HFF-Myc (cell line): ENCODE data around the gene MTMR2.

Source experiments
- DNase-seq: peaks from one replicate; pipeline ENCODE4 v3.0.0-alpha.2; 2011; ENCODE audit warnings: low read depth; ENCODE audit errors: extremely low read depth
- H3K4me3 ChIP-seq: replicated peaks from 2 replicates; pipeline ENCODE4 v1.5.1; 2011; ENCODE audit warnings: low read depth, mild to moderate bottlenecking, control low read depth, low read length
- TF ChIP-seq, protein P1 (sequence below): IDR thresholded peaks from 2 replicates; pipeline ENCODE4 v1.5.1; 2012; ENCODE audit warnings: mild to moderate bottlenecking, low read depth, low read length, control low read depth; ENCODE audit errors: missing control alignments

The MTMR2 gene

DNA sequence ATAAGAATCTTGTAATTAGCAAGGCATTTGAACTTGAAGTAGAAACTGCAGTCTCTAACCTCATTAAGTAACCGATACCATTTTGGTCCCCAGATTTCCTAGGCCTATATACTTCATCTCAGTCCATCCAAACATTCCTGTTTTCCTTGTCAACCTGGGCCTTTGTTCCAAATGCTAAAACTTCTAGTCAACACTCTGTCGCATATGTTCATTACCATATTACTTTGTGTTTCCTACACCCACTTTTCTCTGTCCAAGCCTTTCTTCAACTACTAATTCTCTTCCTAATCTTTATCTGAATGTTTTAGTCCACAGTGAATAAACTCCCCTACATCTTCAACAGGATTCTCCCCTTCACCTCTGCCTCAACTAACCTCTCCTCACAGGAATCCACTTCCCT is 31.4 kb downstream of the MTMR2 start:
- no peak for DNase-seq
- no peak overlapping the region for H3K4me3 ChIP-seq
- TF ChIP-seq, protein P1, sequence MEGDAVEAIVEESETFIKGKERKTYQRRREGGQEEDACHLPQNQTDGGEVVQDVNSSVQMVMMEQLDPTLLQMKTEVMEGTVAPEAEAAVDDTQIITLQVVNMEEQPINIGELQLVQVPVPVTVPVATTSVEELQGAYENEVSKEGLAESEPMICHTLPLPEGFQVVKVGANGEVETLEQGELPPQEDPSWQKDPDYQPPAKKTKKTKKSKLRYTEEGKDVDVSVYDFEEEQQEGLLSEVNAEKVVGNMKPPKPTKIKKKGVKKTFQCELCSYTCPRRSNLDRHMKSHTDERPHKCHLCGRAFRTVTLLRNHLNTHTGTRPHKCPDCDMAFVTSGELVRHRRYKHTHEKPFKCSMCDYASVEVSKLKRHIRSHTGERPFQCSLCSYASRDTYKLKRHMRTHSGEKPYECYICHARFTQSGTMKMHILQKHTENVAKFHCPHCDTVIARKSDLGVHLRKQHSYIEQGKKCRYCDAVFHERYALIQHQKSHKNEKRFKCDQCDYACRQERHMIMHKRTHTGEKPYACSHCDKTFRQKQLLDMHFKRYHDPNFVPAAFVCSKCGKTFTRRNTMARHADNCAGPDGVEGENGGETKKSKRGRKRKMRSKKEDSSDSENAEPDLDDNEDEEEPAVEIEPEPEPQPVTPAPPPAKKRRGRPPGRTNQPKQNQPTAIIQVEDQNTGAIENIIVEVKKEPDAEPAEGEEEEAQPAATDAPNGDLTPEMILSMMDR, result no peak

DNA sequence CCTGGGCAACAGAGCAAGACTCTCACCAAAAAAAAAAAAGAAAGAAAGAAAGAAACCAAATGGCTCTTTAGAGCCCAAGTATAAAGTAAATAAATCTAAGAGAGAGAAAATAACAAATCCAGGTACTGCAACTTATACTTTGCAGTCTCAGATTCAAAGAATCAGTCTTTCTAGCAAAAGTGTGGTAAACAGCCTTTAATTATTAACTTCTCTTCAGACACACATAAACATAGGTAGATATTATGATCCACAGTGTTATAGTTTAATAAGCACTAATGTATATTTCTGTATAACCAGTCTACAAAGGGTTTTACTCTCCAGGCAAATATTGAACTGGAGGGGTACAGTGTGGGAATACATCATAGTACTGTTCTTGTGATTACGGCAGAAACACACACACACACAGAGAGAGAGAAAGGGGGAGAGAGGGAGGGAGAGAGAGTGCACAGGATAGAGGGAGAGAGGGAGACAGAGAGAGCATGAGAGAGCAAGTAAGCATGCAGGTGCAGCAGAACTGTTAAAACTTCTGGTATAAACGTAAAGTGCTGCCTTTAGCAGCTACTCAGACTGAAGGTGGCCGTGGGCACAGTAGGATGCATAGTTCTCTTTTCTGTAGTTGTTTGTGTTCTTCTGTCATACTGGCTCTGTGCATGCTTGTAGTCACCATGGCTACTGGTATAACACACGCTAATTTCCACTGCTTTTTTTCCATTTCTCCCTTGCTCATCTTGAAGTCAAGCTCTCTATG is 32.3 kb downstream of the MTMR2 start:
- no peak for DNase-seq
- TF ChIP-seq, protein P1, result no peak
- no peak overlapping the region for H3K4me3 ChIP-seq

DNA sequence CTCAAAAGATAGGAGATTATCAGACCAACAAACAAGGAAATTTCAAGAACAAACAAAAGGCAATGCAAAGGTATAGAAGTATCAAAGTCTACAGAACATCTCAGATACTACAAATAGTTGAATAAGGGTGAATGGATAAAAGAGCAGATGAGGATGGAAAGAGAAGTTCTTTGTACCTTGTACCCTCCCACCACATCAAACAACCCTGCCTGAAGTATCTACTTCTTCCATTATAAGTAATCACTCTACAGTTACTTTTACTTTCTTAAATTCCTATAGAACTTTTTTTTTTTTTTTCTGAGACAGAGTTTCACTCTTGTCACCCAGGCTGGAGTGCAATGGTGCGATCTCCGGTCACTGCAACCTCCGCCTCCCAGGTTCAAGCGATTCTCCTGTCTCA is 35.1 kb downstream of the MTMR2 start:
- no peak overlapping the region for H3K4me3 ChIP-seq
- TF ChIP-seq, protein P1, result no peak
- DNase-seq, result no peak

DNA sequence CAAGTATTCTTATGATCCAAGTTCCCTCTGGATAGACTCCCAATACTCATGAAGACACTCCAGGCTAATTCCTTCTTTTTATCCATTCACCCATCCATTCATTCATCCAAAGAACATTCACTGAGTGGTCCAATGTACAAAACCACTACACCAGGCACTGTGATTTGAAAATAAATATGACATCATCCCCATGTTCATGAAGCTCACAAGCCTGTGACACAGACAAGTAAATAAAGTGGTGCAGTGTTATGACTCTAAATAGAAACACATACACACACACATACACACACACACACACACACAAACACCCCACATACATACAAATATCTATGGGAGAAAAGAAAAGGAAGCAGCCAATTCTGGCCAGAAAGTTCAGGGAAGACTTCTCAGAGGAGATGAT is 35.5 kb downstream of the MTMR2 start:
- H3K4me3 ChIP-seq, result no peak overlapping the region
- no peak for DNase-seq
- TF ChIP-seq, protein P1, result no peak

DNA sequence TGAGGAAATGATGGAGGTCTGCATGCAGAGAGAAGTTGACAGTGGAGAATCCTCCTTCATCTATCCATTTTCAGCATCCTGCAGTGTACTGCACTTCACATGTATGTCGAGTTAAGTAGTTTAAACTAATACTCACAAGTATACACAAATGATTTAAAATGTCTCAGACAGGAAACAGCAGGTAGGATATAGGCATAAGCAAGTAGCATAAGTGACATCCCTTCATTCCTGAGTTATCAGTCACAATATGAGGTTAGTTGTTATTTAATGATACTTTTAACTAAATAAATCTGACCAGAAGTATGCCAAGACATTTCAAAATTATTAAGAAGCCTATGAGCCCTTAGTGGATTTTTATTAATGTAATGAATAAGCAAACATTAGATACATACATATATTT is 37.4 kb downstream of the MTMR2 start:
- H3K4me3 ChIP-seq, result no peak overlapping the region
- no peak for DNase-seq
- TF ChIP-seq, protein P1, result no peak

DNA sequence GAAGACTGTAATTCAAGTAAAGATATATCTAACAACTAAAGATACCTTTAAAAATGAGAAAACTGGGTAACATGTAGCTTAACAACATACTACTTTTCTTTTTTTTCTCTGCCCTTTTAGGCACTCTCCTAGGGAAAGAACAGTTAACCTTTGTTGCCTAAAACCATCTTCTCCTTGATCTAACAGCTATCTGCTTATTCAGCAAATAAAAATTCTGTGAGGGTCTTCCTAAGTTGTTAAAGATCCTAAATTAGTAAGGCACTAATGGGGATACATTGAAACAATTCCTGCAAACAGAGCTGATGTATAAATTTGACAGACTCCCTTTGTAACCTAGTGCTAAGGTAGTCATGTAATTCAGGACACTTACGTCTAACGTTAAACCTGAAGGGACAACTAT is 39.1 kb downstream of the MTMR2 start:
- no peak overlapping the region for H3K4me3 ChIP-seq
- TF ChIP-seq, protein P1, result no peak
- DNase-seq, result no peak

DNA sequence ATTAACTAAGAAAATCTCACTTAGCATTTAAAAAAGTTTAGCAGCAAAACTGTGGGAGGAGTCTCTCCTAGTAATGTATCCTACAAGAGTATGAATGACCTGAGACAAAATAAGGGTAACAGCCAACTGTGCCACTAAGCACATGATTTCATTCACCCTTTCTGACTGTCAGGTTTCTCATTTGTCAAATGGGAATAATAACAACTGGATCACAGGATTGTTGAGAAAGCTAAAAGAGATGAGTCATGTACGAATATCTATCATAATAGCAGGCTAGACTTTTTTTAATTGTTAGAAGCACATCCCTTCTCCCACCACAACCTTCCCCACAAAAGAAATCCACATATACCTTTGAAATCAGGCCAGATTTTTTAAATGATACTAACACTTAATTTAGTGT is 39.5 kb downstream of the MTMR2 start:
- no peak for DNase-seq
- TF ChIP-seq, protein P1, result no peak

More for the DNA sequence above, 39.5 kb downstream of the MTMR2 start:
- H3K4me3 ChIP-seq, result no peak overlapping the region
